ENCODE results near the gene ACOXL. TPM values are rescaled to one million over a fixed set of nuclear protein-coding genes. Genes with fewer than 3 reads are reported as not detected.

The ACOXL gene
- total and polyA plus RNA-seq, 2 donors (not counting 3 experiments of a cell fraction or from before 2014, with no cell fraction given): not detected

DNA sequence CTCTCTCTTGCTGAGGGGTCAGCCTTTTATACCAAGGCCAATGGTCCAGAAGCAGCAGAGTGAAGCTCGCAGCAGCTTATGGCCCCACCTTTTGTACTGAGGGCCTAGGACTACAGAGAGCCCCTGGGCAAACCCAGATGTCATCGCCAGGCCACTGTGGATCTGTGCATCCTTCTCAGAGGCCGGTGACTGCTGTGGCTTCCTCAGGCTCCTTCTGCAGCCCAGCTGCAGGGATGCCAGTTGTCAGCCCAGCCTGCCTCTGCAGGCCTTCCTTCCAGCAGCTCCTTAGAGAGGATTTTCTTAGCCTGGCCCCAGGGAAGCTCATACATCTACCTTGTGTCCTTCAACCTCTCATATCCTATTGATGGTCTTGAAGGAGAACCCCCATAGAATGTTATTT is 6.5 kb upstream of the ACOXL start:
- no peak overlapping the region for H3K9ac ChIP-seq (replicated peaks; ENCODE audit: extremely low read depth, insufficient read depth, low read length)
- no peak overlapping the region for H3K4me3 ChIP-seq (replicated peaks in 1 of 3; ENCODE audit: insufficient read depth in 1 of 3, low read depth in 1 of 3, low read length in 3 of 3)
- FAIRE-seq (no peak), DNase-seq (ENCODE audit: low read depth, low spot score) (no peak)
- intact Hi-C loops (cut with micrococcal nuclease) (no loop called here), dilution Hi-C loops (cut with MboI; ENCODE audit: extremely low pct_ligation_motif_present, low sequenced_read_pairs) (no loop called here)
- no peak overlapping the region for H3K4me2 ChIP-seq (ENCODE audit: insufficient read depth, low read length)
- H3K36me3 ChIP-seq (ENCODE audit: control insufficient read depth in 2 of 2, extremely low read depth in 1 of 2, insufficient read depth in 2 of 2, low read length in 2 of 2): no peaks in the 10 kb centered on the region
- no TSS peak for BruUV-seq (replicated peaks)
- no peak overlapping the region for H2AFZ ChIP-seq (ENCODE audit: low read depth, low read length)
- H4K20me1 ChIP-seq (replicated peaks; ENCODE audit: control insufficient read depth, extremely low read depth, insufficient read depth, low read length): no peaks in the 10 kb centered on the region
- no peaks in the 10 kb centered on the region for H3K79me2 ChIP-seq (ENCODE audit: control insufficient read depth, insufficient read depth, low read length)
- no peaks in the 10 kb centered on the region for H3K9me1 ChIP-seq (replicated peaks; ENCODE audit: control insufficient read depth, extremely low read depth, insufficient read depth, low read length)
- H3K27me3 ChIP-seq (ENCODE audit: control insufficient read depth in 2 of 2, insufficient read depth in 2 of 2, low read length in 2 of 2): peaks cover 35 to 41% of the 10 kb centered on the region in 2 experiments
- ChIA-PET CTCF (interaction anchor here (1.2 kb wide), 1 partner anchor 29 kb away, joined by 3 read pairs; no protein-coding TSS in a partner anchor), POLR2A (no interaction called here)
- H3K27ac ChIP-seq (ENCODE audit: insufficient read depth, low read depth, low read length): no peak overlapping the region
- no peaks in the 10 kb centered on the region for H3K9me3 ChIP-seq (replicated peaks; ENCODE audit: control insufficient read depth, insufficient read depth, low read length)
- TF ChIP-seq FOS (IDR thresholded peaks at IDR 0.05; ENCODE audit: borderline replicate concordance, insufficient read depth, low read length): no peak
- no peaks in the 10 kb centered on the region for H3K4me1 ChIP-seq (ENCODE audit: control insufficient read depth, extremely low read depth, insufficient read depth, low read length)

DNA sequence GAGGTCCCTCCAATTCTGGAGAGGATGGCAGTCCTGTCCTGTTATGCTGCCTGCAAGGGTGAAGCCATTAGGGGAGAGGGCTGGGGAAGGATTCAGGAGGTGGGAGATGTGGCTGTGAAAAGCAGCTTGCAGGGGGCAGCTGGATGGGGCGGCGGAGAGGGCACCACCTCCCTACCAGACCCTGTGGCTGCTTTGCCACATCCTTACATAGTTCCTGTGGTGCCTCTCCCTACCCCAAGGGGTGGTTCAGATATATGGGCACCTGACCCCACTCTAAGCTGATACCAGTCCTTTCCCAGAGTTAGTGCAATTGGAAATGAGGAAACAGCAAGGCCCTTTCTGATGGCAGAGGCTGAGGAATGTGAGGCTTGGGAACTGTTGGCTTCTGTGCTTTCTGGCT is 6.1 kb upstream of the ACOXL start:
- ChIA-PET CTCF (no interaction called here), POLR2A (no interaction called here)
- Histone ChIP-seq H3K4me2 (ENCODE audit: insufficient read depth, low read length) (no peak overlapping the region), H3K4me3 (replicated peaks in 1 of 3; ENCODE audit: insufficient read depth in 1 of 3, low read depth in 1 of 3, low read length in 3 of 3) (no peak overlapping the region), H3K27ac (ENCODE audit: insufficient read depth, low read depth, low read length) (no peak overlapping the region), H4K20me1 (replicated peaks; ENCODE audit: control insufficient read depth, extremely low read depth, insufficient read depth, low read length) (no peaks in the 10 kb centered on the region), H3K9me1 (replicated peaks; ENCODE audit: control insufficient read depth, extremely low read depth, insufficient read depth, low read length) (no peaks in the 10 kb centered on the region), H3K9me3 (replicated peaks; ENCODE audit: control insufficient read depth, insufficient read depth, low read length) (no peaks in the 10 kb centered on the region), H3K4me1 (ENCODE audit: control insufficient read depth, extremely low read depth, insufficient read depth, low read length) (no peaks in the 10 kb centered on the region), H3K79me2 (ENCODE audit: control insufficient read depth, insufficient read depth, low read length) (no peaks in the 10 kb centered on the region), H2AFZ (ENCODE audit: low read depth, low read length) (no peak overlapping the region), H3K36me3 (ENCODE audit: control insufficient read depth in 2 of 2, extremely low read depth in 1 of 2, insufficient read depth in 2 of 2, low read length in 2 of 2) (no peaks in the 10 kb centered on the region), H3K9ac (replicated peaks; ENCODE audit: extremely low read depth, insufficient read depth, low read length) (no peak overlapping the region), H3K27me3 (ENCODE audit: control insufficient read depth in 2 of 2, insufficient read depth in 2 of 2, low read length in 2 of 2) (peaks cover 39 to 45% of the 10 kb centered on the region in 2 experiments)
- intact Hi-C loops (cut with micrococcal nuclease) (no loop called here), dilution Hi-C loops (cut with MboI; ENCODE audit: extremely low pct_ligation_motif_present, low sequenced_read_pairs) (no loop called here)
- TF ChIP-seq FOS (IDR thresholded peaks at IDR 0.05; ENCODE audit: borderline replicate concordance, insufficient read depth, low read length) (no peak), EZH2 (IDR thresholded peaks at IDR 0.05; ENCODE audit: borderline replicate concordance, low read depth, low read length, severe bottlenecking) (no peak), JUN (IDR thresholded peaks at IDR 0.05; ENCODE audit: borderline replicate concordance, insufficient read depth, insufficient read length, low read depth) (no peak), MYC (IDR thresholded peaks at IDR 0.05; ENCODE audit: low read depth, low read length) (no peak), GATA2 (IDR thresholded peaks at IDR 0.05; ENCODE audit: insufficient read depth, insufficient read length, low read depth, low read length) (no peak), POLR2AphosphoS5 (IDR thresholded peaks at IDR 0.05; ENCODE audit: insufficient read depth, low read depth, low read length) (no peak), POLR2A (IDR thresholded peaks at IDR 0.05; ENCODE audit: low read depth, low read length) (no peak)
- TF ChIP-seq, protein P1, sequence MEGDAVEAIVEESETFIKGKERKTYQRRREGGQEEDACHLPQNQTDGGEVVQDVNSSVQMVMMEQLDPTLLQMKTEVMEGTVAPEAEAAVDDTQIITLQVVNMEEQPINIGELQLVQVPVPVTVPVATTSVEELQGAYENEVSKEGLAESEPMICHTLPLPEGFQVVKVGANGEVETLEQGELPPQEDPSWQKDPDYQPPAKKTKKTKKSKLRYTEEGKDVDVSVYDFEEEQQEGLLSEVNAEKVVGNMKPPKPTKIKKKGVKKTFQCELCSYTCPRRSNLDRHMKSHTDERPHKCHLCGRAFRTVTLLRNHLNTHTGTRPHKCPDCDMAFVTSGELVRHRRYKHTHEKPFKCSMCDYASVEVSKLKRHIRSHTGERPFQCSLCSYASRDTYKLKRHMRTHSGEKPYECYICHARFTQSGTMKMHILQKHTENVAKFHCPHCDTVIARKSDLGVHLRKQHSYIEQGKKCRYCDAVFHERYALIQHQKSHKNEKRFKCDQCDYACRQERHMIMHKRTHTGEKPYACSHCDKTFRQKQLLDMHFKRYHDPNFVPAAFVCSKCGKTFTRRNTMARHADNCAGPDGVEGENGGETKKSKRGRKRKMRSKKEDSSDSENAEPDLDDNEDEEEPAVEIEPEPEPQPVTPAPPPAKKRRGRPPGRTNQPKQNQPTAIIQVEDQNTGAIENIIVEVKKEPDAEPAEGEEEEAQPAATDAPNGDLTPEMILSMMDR (IDR thresholded peaks at IDR 0.05; ENCODE audit: extremely low read depth in 1 of 2, insufficient read depth in 1 of 2, low read depth in 1 of 2, low read length in 2 of 2): no peak
- TF ChIP-seq, protein P2, sequence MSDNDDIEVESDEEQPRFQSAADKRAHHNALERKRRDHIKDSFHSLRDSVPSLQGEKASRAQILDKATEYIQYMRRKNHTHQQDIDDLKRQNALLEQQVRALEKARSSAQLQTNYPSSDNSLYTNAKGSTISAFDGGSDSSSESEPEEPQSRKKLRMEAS (IDR thresholded peaks at IDR 0.05; ENCODE audit: insufficient read depth, insufficient read length): no peak
- no TSS peak for BruUV-seq (replicated peaks)
- no peak for FAIRE-seq
- no peak for DNase-seq (ENCODE audit: low read depth, low spot score)
